HG03442 (cell line): ENCODE measurements around the gene SUFU.
"Not testable (repeated sequence)": the region's sequence is repeated elsewhere in the genome, so short reads cannot be mapped to it uniquely, and the experiment has no call there.

Experiments used
- ATAC-seq: cut with Tn5 transposase; IDR thresholded peaks from one replicate; pipeline ENCODE4 v1.9.1; 2021; ENCODE audit warnings: mild to moderate bottlenecking, moderate library complexity; ENCODE audit not compliant: unreplicated experiment

SUFU gene

GRCh38 chr10:102479651-102480050 is 24.1 kb upstream of the SUFU start:
- no peak for ATAC-seq

- no peak for ATAC-seq
Observed at GRCh38 chr10:102480396-102480795, 23.4 kb upstream of the SUFU start.

GRCh38 chr10:102484021-102484420 is 19.8 kb upstream of the SUFU start:
- ATAC-seq: no peak

- no peak for ATAC-seq
Observed at GRCh38 chr10:102485093-102485784, 18.5 kb upstream of the SUFU start.

- no peak for ATAC-seq
Observed at GRCh38 chr10:102491136-102491535, 12.6 kb upstream of the SUFU start.

GRCh38 chr10:102492344-102492939 is 11.3 kb upstream of the SUFU start:
- ATAC-seq: no peak

GRCh38 chr10:102492983-102493382 is 10.8 kb upstream of the SUFU start:
- no peak for ATAC-seq

GRCh38 chr10:102493771-102494170 is 10.0 kb upstream of the SUFU start:
- no peak for ATAC-seq

GRCh38 chr10:102497545-102497944 is 6.2 kb upstream of the SUFU start:
- ATAC-seq: no peak

- no peak for ATAC-seq
Observed at GRCh38 chr10:102499356-102499755, 4.4 kb upstream of the SUFU start.

GRCh38 chr10:102500686-102501085 is 3.1 kb upstream of the SUFU start:
- ATAC-seq: not testable (repeated sequence)

- ATAC-seq: no peak
Observed at GRCh38 chr10:102501201-102502028, 2.4 kb upstream of the SUFU start.

GRCh38 chr10:102502029-102502336 is 1.8 kb upstream of the SUFU start:
- ATAC-seq: peak; percentile 72

GRCh38 chr10:102502337-102503151 is 1.2 kb upstream of the SUFU start, which contains the start of gene ACTR1A:
TSS of gene ACTR1A (minus strand) at chr10:102502712. CDS start at chr10:102502647, 65 bp downstream.
- ATAC-seq: peak; percentile 47

GRCh38 chr10:102504179-102504975 is 605 bp downstream of the SUFU start:
- no peak for ATAC-seq

GRCh38 chr10:102504976-102505300 is 1.2 kb downstream of the SUFU start:
- ATAC-seq: no peak

GRCh38 chr10:102505462-102506115 is 1.8 kb downstream of the SUFU start:
- no peak for ATAC-seq

- ATAC-seq: no peak
Observed at GRCh38 chr10:102507521-102507920, 3.7 kb downstream of the SUFU start.

GRCh38 chr10:102508506-102508905 is 4.7 kb downstream of the SUFU start:
- ATAC-seq: no peak

GRCh38 chr10:102509387-102509786 is 5.6 kb downstream of the SUFU start:
- ATAC-seq: no peak
